NCI-H226 (cell line): ENCODE results near the gene COL6A1.

Experiments used
- DNase-seq: peaks from one replicate; pipeline ENCODE4 v3.0.0-alpha.2; 2015

COL6A1 gene

DNA sequence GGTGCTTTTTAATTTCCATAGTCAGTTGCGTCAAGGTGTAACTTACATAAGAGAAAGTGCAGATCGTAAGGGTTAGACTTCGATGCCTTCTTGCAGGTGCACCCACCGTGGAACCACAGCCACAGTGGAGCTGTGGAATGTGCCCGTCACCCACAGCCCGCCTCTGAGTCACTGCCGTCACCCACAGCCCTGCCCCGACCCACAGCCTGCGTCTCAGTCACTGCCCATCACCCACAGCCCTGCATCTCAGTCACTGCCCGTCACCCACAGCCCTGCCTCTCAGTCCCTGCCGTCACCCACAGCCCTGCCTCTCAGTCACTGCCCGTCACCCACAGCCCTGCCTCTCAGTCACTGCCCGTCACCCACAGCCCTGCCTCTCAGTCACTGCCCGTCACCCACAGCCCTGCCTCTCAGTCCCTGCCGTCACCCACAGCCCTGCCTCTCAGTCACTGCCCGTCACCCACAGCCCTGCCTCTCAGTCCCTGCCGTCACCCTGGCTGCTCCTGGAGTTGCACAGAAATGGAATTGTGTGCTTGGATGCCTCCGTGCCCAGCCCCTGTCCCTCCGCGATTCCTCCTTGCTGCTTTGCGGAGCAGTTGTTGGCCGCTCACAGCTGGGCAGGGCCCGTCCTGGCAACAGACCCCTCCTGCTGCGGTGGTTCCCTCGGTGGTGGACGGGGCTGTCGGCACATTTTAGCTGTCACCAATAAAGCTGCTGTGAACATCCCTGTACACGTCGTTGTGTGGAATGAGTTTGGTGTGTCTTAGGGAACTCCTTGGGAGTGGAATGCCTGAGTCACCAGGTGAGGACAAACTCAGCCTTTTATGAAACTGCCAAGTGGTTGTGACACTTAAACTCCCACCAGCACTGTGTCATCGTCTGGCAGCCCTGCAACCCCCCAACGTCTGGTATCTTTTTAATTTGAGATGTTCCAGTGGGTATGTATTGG lies 71.4 kb downstream of the COL6A1 start:
- DNase-seq = peak; percentile 26

DNA sequence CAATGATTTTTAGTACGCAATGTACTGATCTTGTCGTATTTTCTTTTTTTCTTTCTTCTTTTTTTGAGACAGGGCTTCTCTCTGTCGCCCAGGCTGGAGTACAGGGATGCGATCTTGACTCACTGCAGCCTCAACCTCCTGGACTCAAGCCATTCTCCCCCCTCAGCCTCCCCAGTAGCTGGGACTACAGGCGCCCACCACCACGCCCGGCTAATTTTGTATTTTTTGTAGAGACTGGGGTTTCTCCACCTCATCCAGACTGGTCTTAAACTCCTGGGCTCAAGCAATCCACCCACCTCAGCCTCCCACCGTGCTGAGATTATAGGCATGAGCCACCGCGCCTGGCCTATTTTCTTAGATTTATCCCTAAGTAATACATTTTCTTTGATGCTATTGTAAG lies 72.5 kb downstream of the COL6A1 start:
- no peak for DNase-seq

GRCh38 chr21:46054451-46054881 lies 72.9 kb downstream of the COL6A1 start:
- peak; percentile 30 for DNase-seq
